DND-41 (cell line): Measurements from ENCODE around the gene CDK11B.
"Not testable (repeated sequence)": the region's sequence is repeated elsewhere in the genome, so short reads cannot be mapped to it uniquely, and the experiment has no call there.

Source experiments
- ATAC-seq: fragments of 200-7000 bp; cut with Tn5 transposase; 3 replicates; pipeline ENCODE4 v1.9.1; 2021; ENCODE audit warnings: low read depth; ENCODE audit not compliant: insufficient read depth
- DNase-seq: peaks from one replicate; pipeline ENCODE4 v3.0.0-alpha.2; 2020
- H2AFZ ChIP-seq: 2 replicates; pipeline ENCODE4 v1.6.0; 2012; ENCODE audit warnings: low read depth, low read length
- H3K27ac ChIP-seq: 2 replicates; pipeline ENCODE4 v1.5.1; 2012; ENCODE audit warnings: low read length, inconsistent platforms
- H3K27me3 ChIP-seq: fragments of 200-600 bp; sonication (generic); 2 replicates; pipeline ENCODE4 v1.6.0; 2012; ENCODE audit warnings: low read length, mild to moderate bottlenecking, inconsistent platforms; ENCODE audit not compliant: insufficient read depth, poor library complexity
- H3K36me3 ChIP-seq: 2 replicates; pipeline ENCODE4 v1.5.1; 2012; ENCODE audit warnings: low read length, inconsistent platforms; ENCODE audit not compliant: insufficient read depth
- H3K4me1 ChIP-seq: 2 replicates; pipeline ENCODE4 v1.5.1; 2012; ENCODE audit warnings: mild to moderate bottlenecking, low read length; ENCODE audit not compliant: insufficient read depth
- H3K4me2 ChIP-seq: 2 replicates; pipeline ENCODE4 v1.6.0; 2012; ENCODE audit warnings: mild to moderate bottlenecking, moderate library complexity, low read length, inconsistent platforms; ENCODE audit not compliant: insufficient read depth
- H3K4me3 ChIP-seq, 2 experiments: fragments of 200-600 bp in 1 of 2; shearing (Covaris generic) in 1 of 2; 2 replicates each; pipeline ENCODE4 v1.5.1; 2012 to 2016; ENCODE audit warnings: inconsistent platforms in 2 of 2, low read length in 2 of 2, mild to moderate bottlenecking in 2 of 2, low read depth in 1 of 2, moderate library complexity in 1 of 2
- H3K79me2 ChIP-seq: 2 replicates; pipeline ENCODE4 v1.6.0; 2012; ENCODE audit warnings: low read length, inconsistent platforms; ENCODE audit not compliant: insufficient read depth
- H3K9ac ChIP-seq: 2 replicates; pipeline ENCODE4 v1.6.0; 2012; ENCODE audit warnings: low read depth, mild to moderate bottlenecking, inconsistent platforms, low read length, moderate library complexity
- H3K9me3 ChIP-seq: 2 replicates; pipeline ENCODE4 v1.5.1; 2012; ENCODE audit warnings: low read length, moderate library complexity, mild to moderate bottlenecking, inconsistent platforms; ENCODE audit not compliant: insufficient read depth, severe bottlenecking
- H4K20me1 ChIP-seq: 2 replicates; pipeline ENCODE4 v1.6.0; 2012; ENCODE audit warnings: low read length; ENCODE audit not compliant: insufficient read depth
- CTCF ChIP-seq: IDR thresholded peaks from 2 replicates; pipeline ENCODE4 v1.5.1; 2012; ENCODE audit warnings: borderline replicate concordance, low read length, moderate library complexity, mild to moderate bottlenecking; ENCODE audit not compliant: poor library complexity, severe bottlenecking; ENCODE audit errors: extremely low read depth
- EZH2 ChIP-seq: IDR thresholded peaks from 3 replicates; pipeline ENCODE4 v1.6.1; 2012; ENCODE audit warnings: borderline replicate concordance, low read depth, mild to moderate bottlenecking, moderate library complexity, low read length, inconsistent platforms; ENCODE audit not compliant: severe bottlenecking

The CDK11B gene

GRCh38 chr1:1692714-1693647 is 34.2 kb upstream of the CDK11B start, which contains the start of gene SLC35E2B:
SLC35E2B (minus strand) TSS chr1:1692795; CDS start chr1:1676699, 16,096 bp downstream.
- not testable (repeated sequence) for H3K36me3 ChIP-seq
- Histone ChIP-seq H2AFZ (peak within 1 kb of the TSS; percentile 55), H3K27ac (peak within 1 kb of the TSS; percentile 83)

GRCh38 chr1:1692324-1692713 is 33.5 kb upstream of the CDK11B start:
- Histone ChIP-seq H3K4me1 (peaks cover 11% of the 10 kb centered on the region), H3K4me3 (peak overlapping the region; percentile 28 to 64; a peak in 3 of 4 replicates), H3K9ac (peak overlapping the region; percentile 70), H3K27ac (peak overlapping the region; percentile 83), H2AFZ (peak overlapping the region; percentile 55), H3K4me2 (peak overlapping the region; percentile 50), H3K79me2 (peaks cover 23% of the 10 kb centered on the region)
- not testable (repeated sequence) for H4K20me1 ChIP-seq, H3K27me3 ChIP-seq, H3K36me3 ChIP-seq, H3K9me3 ChIP-seq
- peak; percentile 71 for ATAC-seq
- peak; percentile 88 for DNase-seq

More at GRCh38 chr1:1692714-1693647, 34.2 kb upstream of the CDK11B start, which contains the start of gene SLC35E2B:
- DNase-seq (peak; percentile 90), ATAC-seq (peak; percentile 81)
- peaks cover 11% of the 10 kb centered on the region for H3K4me1 ChIP-seq
- H3K9me3 ChIP-seq, H4K20me1 ChIP-seq, H3K27me3 ChIP-seq: not testable (repeated sequence)
- H3K79me2 ChIP-seq: peaks cover 18% of the 10 kb centered on the region
- peak within 1 kb of the TSS; percentile 70 for H3K9ac ChIP-seq
- H3K4me3 ChIP-seq: peak within 1 kb of the TSS; percentile 28 to 64; a peak in 3 of 4 replicates
- H3K4me2 ChIP-seq: peak within 1 kb of the TSS; percentile 60

- peak overlapping the region; percentile 64; the same call in 1 of the 2 replicates for H3K27ac ChIP-seq
- H3K79me2 ChIP-seq: peaks cover 30% of the 10 kb centered on the region
- H3K36me3 ChIP-seq, ATAC-seq, DNase-seq, H4K20me1 ChIP-seq, H3K9me3 ChIP-seq, H3K27me3 ChIP-seq, H2AFZ ChIP-seq: not testable (repeated sequence)
- peaks cover 11% of the 10 kb centered on the region for H3K4me1 ChIP-seq
- H3K4me3 ChIP-seq: peak overlapping the region; percentile 23 to 54; a peak in 3 of 4 replicates
- peak overlapping the region; percentile 60; the same call in 1 of the 2 replicates for H3K4me2 ChIP-seq
- H3K9ac ChIP-seq: peak overlapping the region; percentile 41; the same call in 1 of the 2 replicates
These were observed 32.6 kb upstream of the CDK11B start for GRCh38 chr1:1691443-1691842.

- not testable (repeated sequence) for H3K27ac ChIP-seq, H4K20me1 ChIP-seq, DNase-seq, H3K4me2 ChIP-seq, H3K9ac ChIP-seq, H3K9me3 ChIP-seq, ATAC-seq, H3K36me3 ChIP-seq, H2AFZ ChIP-seq, H3K4me3 ChIP-seq, H3K27me3 ChIP-seq
- Histone ChIP-seq H3K79me2 (peaks cover 45% of the 10 kb centered on the region), H3K4me1 (peaks cover 11% of the 10 kb centered on the region)
These were observed 30.7 kb upstream of the CDK11B start for GRCh38 chr1:1689526-1689925.

- no peaks in the 10 kb centered on the region for H3K9me3 ChIP-seq
- peaks cover 12% of the 10 kb centered on the region for H4K20me1 ChIP-seq
- H3K9ac ChIP-seq: no peak overlapping the region
- peaks cover 3% of the 10 kb centered on the region; the same call in 1 of the 2 replicates for H3K4me1 ChIP-seq
- H3K79me2 ChIP-seq: peaks cover 61% of the 10 kb centered on the region
- no peak overlapping the region for H3K27ac ChIP-seq
- DNase-seq (no peak), ATAC-seq (no peak)
- peaks cover 13% of the 10 kb centered on the region; the same call in 1 of the 2 replicates for H3K36me3 ChIP-seq
- no peak overlapping the region for H3K4me2 ChIP-seq
- no peaks in the 10 kb centered on the region for H3K27me3 ChIP-seq
- no peak overlapping the region for H3K4me3 ChIP-seq
- TF ChIP-seq CTCF: no peak
- TF ChIP-seq EZH2: no peak
- no peak overlapping the region for H2AFZ ChIP-seq
These were observed 29.0 kb upstream of the CDK11B start for GRCh38 chr1:1687846-1688245.
